ENCODE data around the gene PELI1.
"Not testable (repeated sequence)": the region's sequence is repeated elsewhere in the genome, so short reads cannot be mapped to it uniquely, and the experiment has no call there.

PELI1 gene

DNA sequence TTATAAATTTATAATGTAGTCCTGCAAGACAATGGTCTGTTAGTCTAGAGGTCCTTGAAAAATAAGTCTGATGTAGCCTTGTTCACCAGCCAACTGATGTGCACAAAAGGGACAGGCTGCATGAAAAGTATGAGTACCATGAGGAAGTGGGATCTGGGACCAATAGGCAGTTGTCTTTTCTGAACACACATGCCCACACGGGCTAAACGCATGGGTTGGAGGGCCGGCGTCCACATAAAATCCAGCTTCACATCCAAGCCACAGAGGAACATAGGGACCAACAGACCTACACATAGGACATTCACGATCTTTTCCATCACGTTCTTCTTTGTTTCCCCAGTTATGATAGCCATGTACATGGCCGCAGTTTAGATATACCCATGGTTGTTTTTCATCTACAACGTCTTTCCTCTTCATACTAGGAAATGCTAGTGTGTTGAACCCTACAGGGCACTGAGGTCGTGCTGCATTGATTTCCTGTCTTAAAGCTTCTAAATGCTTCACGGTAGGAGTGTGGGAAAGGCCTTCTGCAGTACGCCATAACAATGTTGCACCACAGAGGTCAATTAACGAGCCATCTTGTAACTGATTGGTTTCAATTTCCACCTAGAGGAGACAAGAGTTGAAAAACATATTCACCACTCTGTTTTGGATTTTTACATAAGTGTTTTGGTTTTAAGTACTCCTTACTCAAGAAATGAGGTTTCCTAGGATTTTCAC, 49.4 kb downstream of the PELI1 start:
- DNase-seq (ENCODE audit: extremely low spot score, insufficient read length, low read depth), result no peak
- peak; percentile 53 for FAIRE-seq

GRCh38 chr2:64093341-64093740, 50.9 kb downstream of the PELI1 start:
- FAIRE-seq, result no peak
- no peak for DNase-seq (ENCODE audit: extremely low spot score, insufficient read length, low read depth)

GRCh38 chr2:64092502-64092901, 51.7 kb downstream of the PELI1 start:
- FAIRE-seq (peak; percentile 91), DNase-seq (ENCODE audit: extremely low spot score, insufficient read length, low read depth) (no peak)

GRCh38 chr2:64090264-64090663, 54.0 kb downstream of the PELI1 start:
- no peak for DNase-seq (ENCODE audit: extremely low spot score, insufficient read length, low read depth)
- FAIRE-seq, result peak; percentile 59

- FAIRE-seq (peak; percentile 73), DNase-seq (ENCODE audit: extremely low spot score, insufficient read length, low read depth) (no peak)
These were observed 57.7 kb downstream of the PELI1 start for GRCh38 chr2:64086347-64087082.

DNA sequence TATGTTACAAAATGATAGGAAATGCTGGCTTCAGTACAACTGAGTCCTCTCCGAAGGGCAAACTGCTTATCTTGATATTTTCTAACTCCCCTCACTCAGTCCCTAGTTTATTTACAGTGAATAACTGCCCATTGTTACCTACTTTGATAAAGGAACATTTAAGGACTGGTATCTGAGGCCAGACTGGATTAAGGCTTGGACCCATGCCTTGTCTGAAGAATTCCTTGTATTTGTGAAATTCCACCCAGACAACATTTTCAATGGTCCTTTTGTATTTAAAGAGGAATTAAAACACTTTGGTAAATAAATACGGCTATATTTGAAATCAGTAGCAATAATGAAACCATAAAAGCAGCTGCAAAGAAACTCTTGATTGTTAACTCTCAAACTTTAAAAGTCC, 58.3 kb downstream of the PELI1 start:
- no peak for FAIRE-seq
- no peak for DNase-seq (ENCODE audit: extremely low spot score, insufficient read length, low read depth)

GRCh38 chr2:64081046-64081445, 63.2 kb downstream of the PELI1 start:
- FAIRE-seq, result no peak
- no peak for DNase-seq (ENCODE audit: extremely low spot score, insufficient read length, low read depth)

DNA sequence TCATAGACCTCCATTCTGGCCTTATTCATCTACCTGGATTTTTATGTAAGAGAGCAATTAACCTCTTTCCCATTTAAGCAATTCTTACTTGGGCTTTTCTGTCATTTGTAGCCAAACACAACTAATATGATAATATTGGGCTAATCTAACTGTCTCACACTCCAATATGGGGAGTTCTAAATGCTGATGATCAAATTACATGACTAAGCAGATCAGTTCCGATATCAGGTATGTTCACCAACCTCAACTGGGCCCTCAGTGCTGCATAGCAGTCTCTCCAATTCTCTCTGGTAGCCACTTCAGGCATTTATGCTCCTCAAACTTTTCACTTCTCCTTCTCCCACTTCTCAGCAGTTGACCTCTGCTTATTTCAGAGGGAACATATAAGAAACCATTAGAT, 64.0 kb downstream of the PELI1 start:
- no peak for FAIRE-seq
- no peak for DNase-seq (ENCODE audit: extremely low spot score, insufficient read length, low read depth)

- DNase-seq (ENCODE audit: extremely low spot score, insufficient read length, low read depth); FAIRE-seq: not testable (repeated sequence)
These were observed 64.5 kb downstream of the PELI1 start for GRCh38 chr2:64079688-64080087.

DNA sequence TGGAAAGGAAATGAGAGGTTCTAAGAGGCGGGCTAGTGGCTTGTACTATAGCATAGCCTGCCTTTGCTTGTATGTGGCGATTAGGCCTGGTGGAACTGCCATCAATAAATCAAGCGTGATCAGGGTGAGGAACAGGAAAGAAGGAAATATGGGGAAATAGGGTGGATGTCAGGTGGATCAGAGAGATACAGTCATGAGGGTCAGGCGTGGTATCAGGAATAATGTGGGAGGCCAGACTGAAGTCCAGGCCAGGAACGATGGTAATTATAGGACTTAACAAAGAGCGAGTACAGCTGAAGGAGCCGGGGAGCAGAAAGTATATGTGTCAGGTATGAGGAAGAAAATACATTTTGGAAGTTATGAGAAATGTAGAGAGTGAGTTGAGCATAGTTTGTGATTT, 67.4 kb downstream of the PELI1 start:
- FAIRE-seq; DNase-seq (ENCODE audit: extremely low spot score, insufficient read length, low read depth): not testable (repeated sequence)

- FAIRE-seq; DNase-seq (ENCODE audit: extremely low spot score, insufficient read length, low read depth): not testable (repeated sequence)
These were observed 69.6 kb downstream of the PELI1 start for GRCh38 chr2:64074616-64075015.

DNA sequence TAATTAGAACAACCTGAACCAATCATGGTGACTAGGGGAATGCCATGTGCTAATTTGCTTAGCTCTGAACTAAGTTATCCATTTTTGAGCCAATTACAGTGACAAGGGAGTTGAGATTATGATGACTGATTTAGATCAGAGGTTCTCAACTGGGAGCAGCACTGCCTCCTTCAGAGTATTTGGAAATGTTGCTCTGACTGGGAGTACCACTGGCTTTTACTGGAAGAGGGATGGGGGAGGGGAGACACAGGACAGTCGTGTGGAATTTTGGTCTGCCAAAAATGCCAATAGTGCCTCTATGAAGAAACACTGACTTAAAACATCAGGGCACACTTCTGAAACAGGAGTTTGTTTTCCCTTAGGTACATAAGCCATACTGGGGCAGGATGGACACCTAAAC, 76.9 kb downstream of the PELI1 start:
- no peak for FAIRE-seq

GRCh38 chr2:64065516-64065915, 78.7 kb downstream of the PELI1 start:
- no peak for FAIRE-seq
- no peak for DNase-seq (ENCODE audit: extremely low spot score, insufficient read length, low read depth)

More for the DNA sequence above, 76.9 kb downstream of the PELI1 start:
- no peak for DNase-seq (ENCODE audit: extremely low spot score, insufficient read length, low read depth)

- FAIRE-seq (no peak), DNase-seq (ENCODE audit: extremely low spot score, insufficient read length, low read depth) (no peak)
These were observed 80.3 kb downstream of the PELI1 start for GRCh38 chr2:64063924-64064331.

- DNase-seq (ENCODE audit: extremely low spot score, insufficient read length, low read depth), result no peak
- FAIRE-seq, result no peak
These were observed 80.8 kb downstream of the PELI1 start for GRCh38 chr2:64063454-64063853.

DNA sequence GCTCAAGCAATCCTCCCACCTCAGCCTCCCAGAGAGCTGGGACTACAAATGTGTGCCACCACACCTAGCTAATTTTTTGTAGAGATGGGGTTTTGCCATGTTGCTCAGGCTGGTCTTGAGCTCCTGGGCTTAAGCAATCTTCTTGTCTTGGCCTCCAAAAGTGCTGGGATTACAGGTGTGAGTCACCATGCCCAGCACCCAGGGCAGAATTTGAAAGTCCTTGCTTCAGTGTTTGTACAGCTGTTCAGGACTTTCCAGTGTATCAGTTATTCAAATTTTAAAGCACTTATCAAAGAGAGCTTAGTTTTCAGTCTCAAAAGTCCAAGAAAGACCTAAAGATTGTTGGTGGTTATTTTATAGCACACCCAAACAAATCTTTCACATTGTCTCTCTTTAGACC, 81.4 kb downstream of the PELI1 start:
- no peak for FAIRE-seq
- no peak for DNase-seq (ENCODE audit: extremely low spot score, insufficient read length, low read depth)

- DNase-seq (ENCODE audit: extremely low spot score, insufficient read length, low read depth) (no peak), FAIRE-seq (no peak)
These were observed 85.0 kb downstream of the PELI1 start for GRCh38 chr2:64059270-64059669.

DNA sequence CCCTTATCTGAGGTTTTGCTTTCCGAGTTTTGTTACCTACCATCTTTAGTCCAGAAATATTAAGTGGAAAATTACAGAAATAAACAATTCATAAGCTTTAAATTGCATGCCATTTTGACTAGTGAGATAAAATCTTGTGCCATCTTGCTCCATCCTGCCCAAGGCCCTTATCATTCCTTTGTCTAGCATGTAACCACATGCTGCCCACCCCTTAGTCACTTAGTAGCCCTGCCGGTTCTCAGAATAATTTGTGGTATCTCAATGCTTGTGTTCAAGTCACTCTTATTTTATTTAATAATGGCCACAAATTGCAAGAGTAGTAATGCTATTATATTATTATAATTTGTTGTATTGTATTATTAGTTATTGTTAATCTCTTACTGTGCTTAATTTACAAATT, 88.2 kb downstream of the PELI1 start:
- no peak for DNase-seq (ENCODE audit: extremely low spot score, insufficient read length, low read depth)
- no peak for FAIRE-seq

DNA sequence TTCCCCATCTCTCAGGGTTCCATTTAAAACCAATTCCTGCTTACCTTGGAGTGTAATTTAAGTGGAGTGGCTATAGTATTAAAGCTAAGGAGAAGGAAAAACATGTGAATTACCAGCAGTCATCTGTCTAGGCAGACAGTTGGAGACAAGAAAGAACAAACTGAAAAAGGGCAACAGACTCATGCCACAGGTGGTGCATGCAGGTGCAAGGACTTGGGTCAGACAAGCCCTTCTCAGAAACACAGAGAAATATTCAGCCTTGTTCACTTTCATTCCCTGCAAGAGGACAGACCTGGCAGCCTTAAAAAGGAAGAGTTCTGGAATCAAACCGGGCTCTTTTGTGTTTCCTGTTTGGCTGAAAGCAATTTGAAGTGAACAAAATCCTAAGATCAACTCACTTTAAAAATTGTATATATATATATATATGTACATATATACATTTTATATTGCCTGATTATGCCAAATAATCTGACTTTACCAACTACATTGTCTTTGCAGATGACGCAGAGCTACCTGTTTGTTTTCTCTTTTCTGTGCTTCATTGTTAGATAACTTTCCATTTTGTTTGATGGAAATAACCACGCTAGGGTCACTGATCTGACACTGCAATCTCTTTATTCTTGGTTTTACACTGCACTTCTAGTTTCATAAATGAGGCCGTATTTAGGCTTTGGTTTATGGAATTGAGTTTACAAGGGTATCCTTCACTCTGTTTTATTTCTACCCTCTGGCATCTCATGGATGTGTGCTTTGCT, 89.9 kb downstream of the PELI1 start:
- no peak for FAIRE-seq
- DNase-seq (ENCODE audit: extremely low spot score, insufficient read length, low read depth), result no peak

GRCh38 chr2:64052463-64053241, 91.6 kb downstream of the PELI1 start:
- FAIRE-seq (peak; percentile 42), DNase-seq (ENCODE audit: extremely low spot score, insufficient read length, low read depth) (no peak)
